ENCODE measurements around the gene RAB11FIP3. TPM values are rescaled to one million over a fixed set of nuclear protein-coding genes. Genes with fewer than 3 reads are reported as not detected.
"Not testable (repeated sequence)": the region's sequence is repeated elsewhere in the genome, so short reads cannot be mapped to it uniquely, and the experiment has no call there.

The RAB11FIP3 gene
- total RNA-seq, 1 donor from 2014 or later, result 5.2 TPM

GRCh38 chr16:422179-422578 is 3.3 kb upstream of the RAB11FIP3 start:
- not testable (repeated sequence) for H3K27ac ChIP-seq (ENCODE audit: low read depth, low read length); H3K27me3 ChIP-seq (ENCODE audit: control insufficient read depth in 3 of 3, insufficient read depth in 3 of 3, low read length in 3 of 3); H3K9ac ChIP-seq (ENCODE audit: low read depth in 1 of 3, low read length in 3 of 3); H3K36me3 ChIP-seq (ENCODE audit: control insufficient read depth in 3 of 3, insufficient read depth in 3 of 3, low read length in 3 of 3); H3K4me3 ChIP-seq (ENCODE audit: low read length in 3 of 3); H3K9me3 ChIP-seq (ENCODE audit: control insufficient read depth in 3 of 3, low read length in 3 of 3)
- H3K4me1 ChIP-seq (ENCODE audit: control insufficient read depth in 3 of 3, insufficient read depth in 3 of 3, low read length in 3 of 3), result peaks cover 17 to 26% (median 25%) of the 10 kb centered on the region in 3 donors

DNA sequence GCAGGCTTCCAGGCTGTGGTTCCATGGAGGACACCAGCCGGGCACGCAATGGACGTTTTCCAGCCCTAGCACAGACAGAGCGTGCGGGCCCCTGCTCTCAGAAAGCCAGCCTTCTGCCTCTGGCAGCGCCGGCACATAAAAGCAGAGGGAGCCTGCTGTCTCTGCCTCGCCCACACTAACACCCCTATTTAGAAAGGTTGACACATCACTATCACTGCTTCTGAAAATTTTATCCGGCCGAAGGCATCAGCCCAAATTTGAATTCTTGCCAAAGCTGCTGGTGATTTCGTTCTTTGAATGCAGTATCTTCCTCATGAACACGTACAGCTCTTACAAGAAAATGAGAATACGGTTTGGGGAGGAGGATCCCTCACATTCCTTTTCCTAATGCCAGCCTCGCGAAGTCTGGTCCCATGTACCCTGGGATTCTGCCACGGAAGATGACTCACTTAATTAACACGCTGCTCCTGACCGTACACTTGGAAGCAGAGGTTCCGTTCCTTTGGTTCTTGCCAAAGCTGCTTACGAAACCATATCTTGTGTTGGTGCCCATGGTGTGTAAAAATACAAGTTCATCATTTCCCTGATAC is 1.3 kb upstream of the RAB11FIP3 start:
- no peaks in the 10 kb centered on the region for H3K9me3 ChIP-seq (ENCODE audit: control insufficient read depth in 3 of 3, low read length in 3 of 3)
- H3K9ac ChIP-seq (ENCODE audit: low read depth in 1 of 3, low read length in 3 of 3), result peak overlapping the region; percentile 87 to 94 (median 93)
- H3K27me3 ChIP-seq (ENCODE audit: control insufficient read depth in 3 of 3, insufficient read depth in 3 of 3, low read length in 3 of 3), result no peaks in the 10 kb centered on the region
- peak overlapping the region; percentile 73 to 86 (median 83) for H3K4me3 ChIP-seq (ENCODE audit: low read length in 3 of 3)
- peaks cover 33 to 44% (median 35%) of the 10 kb centered on the region in 3 donors for H3K4me1 ChIP-seq (ENCODE audit: control insufficient read depth in 3 of 3, insufficient read depth in 3 of 3, low read length in 3 of 3)
- H3K27ac ChIP-seq (ENCODE audit: low read depth, low read length), result peak overlapping the region; percentile 97
- H3K36me3 ChIP-seq (ENCODE audit: control insufficient read depth in 3 of 3, insufficient read depth in 3 of 3, low read length in 3 of 3), result peaks cover 2 to 7% (median 5%) of the 10 kb centered on the region in 3 donors

GRCh38 chr16:424623-425081 is 797 bp upstream of the RAB11FIP3 start:
- H3K9ac ChIP-seq (ENCODE audit: low read depth in 1 of 3, low read length in 3 of 3), result peak overlapping the region; percentile 87 to 94 (median 93)
- peak overlapping the region; percentile 97 for H3K27ac ChIP-seq (ENCODE audit: low read depth, low read length)
- peaks cover 33 to 44% (median 36%) of the 10 kb centered on the region in 3 donors for H3K4me1 ChIP-seq (ENCODE audit: control insufficient read depth in 3 of 3, insufficient read depth in 3 of 3, low read length in 3 of 3)
- H3K27me3 ChIP-seq (ENCODE audit: control insufficient read depth in 3 of 3, insufficient read depth in 3 of 3, low read length in 3 of 3), result no peaks in the 10 kb centered on the region
- no peaks in the 10 kb centered on the region for H3K9me3 ChIP-seq (ENCODE audit: control insufficient read depth in 3 of 3, low read length in 3 of 3)
- H3K4me3 ChIP-seq (ENCODE audit: low read length in 3 of 3), result peak overlapping the region; percentile 73 to 86 (median 83)
- peaks cover 2 to 7% (median 5%) of the 10 kb centered on the region in 3 donors for H3K36me3 ChIP-seq (ENCODE audit: control insufficient read depth in 3 of 3, insufficient read depth in 3 of 3, low read length in 3 of 3)

GRCh38 chr16:425740-426114 is 278 bp downstream of the RAB11FIP3 start:
- H3K27ac ChIP-seq (ENCODE audit: low read depth, low read length), result peak overlapping the region; percentile 97
- H3K36me3 ChIP-seq (ENCODE audit: control insufficient read depth in 3 of 3, insufficient read depth in 3 of 3, low read length in 3 of 3), result peaks cover 3 to 7% (median 5%) of the 10 kb centered on the region in 3 donors
- no peaks in the 10 kb centered on the region for H3K9me3 ChIP-seq (ENCODE audit: control insufficient read depth in 3 of 3, low read length in 3 of 3)
- H3K27me3 ChIP-seq (ENCODE audit: control insufficient read depth in 3 of 3, insufficient read depth in 3 of 3, low read length in 3 of 3), result no peaks in the 10 kb centered on the region
- H3K4me3 ChIP-seq (ENCODE audit: low read length in 3 of 3), result peak overlapping the region in 2 of 3 donors; percentile 83 to 86
- peaks cover 36 to 44% (median 44%) of the 10 kb centered on the region in 3 donors for H3K4me1 ChIP-seq (ENCODE audit: control insufficient read depth in 3 of 3, insufficient read depth in 3 of 3, low read length in 3 of 3)
- H3K9ac ChIP-seq (ENCODE audit: low read depth in 1 of 3, low read length in 3 of 3), result peak overlapping the region in 1 of 3 donors; percentile 94

- no peaks in the 10 kb centered on the region for H3K27me3 ChIP-seq (ENCODE audit: control insufficient read depth in 3 of 3, insufficient read depth in 3 of 3, low read length in 3 of 3)
- H3K27ac ChIP-seq (ENCODE audit: low read depth, low read length), result peak overlapping the region; percentile 48
- H3K4me1 ChIP-seq (ENCODE audit: control insufficient read depth in 3 of 3, insufficient read depth in 3 of 3, low read length in 3 of 3), result peaks cover 36 to 48% (median 46%) of the 10 kb centered on the region in 3 donors
- H3K9me3 ChIP-seq (ENCODE audit: control insufficient read depth in 3 of 3, low read length in 3 of 3), result no peaks in the 10 kb centered on the region
- H3K9ac ChIP-seq (ENCODE audit: low read depth in 1 of 3, low read length in 3 of 3), result peak overlapping the region; percentile 75 to 87 (median 85)
- H3K4me3 ChIP-seq (ENCODE audit: low read length in 3 of 3), result peak overlapping the region; percentile 71 to 84 (median 80)
- peaks cover 3 to 8% (median 7%) of the 10 kb centered on the region in 3 donors for H3K36me3 ChIP-seq (ENCODE audit: control insufficient read depth in 3 of 3, insufficient read depth in 3 of 3, low read length in 3 of 3)
Observed at GRCh38 chr16:426115-426905, 861 bp downstream of the RAB11FIP3 start.

DNA sequence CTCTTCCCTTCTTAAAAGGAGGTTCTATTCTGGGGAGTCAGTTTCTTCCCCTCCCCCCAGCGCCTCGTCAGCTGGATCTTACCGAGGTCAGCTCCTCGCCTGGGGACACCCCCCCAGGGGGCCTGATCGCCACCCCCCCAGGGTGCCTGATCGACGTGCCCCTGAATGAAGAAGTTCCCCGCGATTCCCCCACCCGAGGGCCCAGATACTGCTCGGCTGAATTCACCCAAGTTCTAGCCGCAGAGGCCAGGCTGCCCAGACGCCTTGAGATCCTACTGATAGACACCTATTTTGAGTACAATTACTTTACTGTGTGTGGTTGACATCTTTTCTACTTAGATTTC is 1.4 kb downstream of the RAB11FIP3 start:
- peaks cover 3 to 8% (median 7%) of the 10 kb centered on the region in 3 donors for H3K36me3 ChIP-seq (ENCODE audit: control insufficient read depth in 3 of 3, insufficient read depth in 3 of 3, low read length in 3 of 3)
- peak overlapping the region; percentile 75 to 87 (median 85) for H3K9ac ChIP-seq (ENCODE audit: low read depth in 1 of 3, low read length in 3 of 3)
- H3K27me3 ChIP-seq (ENCODE audit: control insufficient read depth in 3 of 3, insufficient read depth in 3 of 3, low read length in 3 of 3), result no peaks in the 10 kb centered on the region
- H3K4me3 ChIP-seq (ENCODE audit: low read length in 3 of 3), result peak overlapping the region; percentile 71 to 84 (median 80)
- peaks cover 36 to 48% (median 46%) of the 10 kb centered on the region in 3 donors for H3K4me1 ChIP-seq (ENCODE audit: control insufficient read depth in 3 of 3, insufficient read depth in 3 of 3, low read length in 3 of 3)
- peak overlapping the region; percentile 48 for H3K27ac ChIP-seq (ENCODE audit: low read depth, low read length)
- H3K9me3 ChIP-seq (ENCODE audit: control insufficient read depth in 3 of 3, low read length in 3 of 3), result no peaks in the 10 kb centered on the region

- peak overlapping the region; percentile 48 for H3K27ac ChIP-seq (ENCODE audit: low read depth, low read length)
- H3K4me1 ChIP-seq (ENCODE audit: control insufficient read depth in 3 of 3, insufficient read depth in 3 of 3, low read length in 3 of 3), result peaks cover 36 to 48% (median 46%) of the 10 kb centered on the region in 3 donors
- H3K36me3 ChIP-seq (ENCODE audit: control insufficient read depth in 3 of 3, insufficient read depth in 3 of 3, low read length in 3 of 3), result peaks cover 3 to 8% (median 7%) of the 10 kb centered on the region in 3 donors
- H3K9me3 ChIP-seq (ENCODE audit: control insufficient read depth in 3 of 3, low read length in 3 of 3), result no peaks in the 10 kb centered on the region
- H3K4me3 ChIP-seq (ENCODE audit: low read length in 3 of 3), result peak overlapping the region; percentile 71 to 84 (median 80)
- peak overlapping the region; percentile 75 to 87 (median 85) for H3K9ac ChIP-seq (ENCODE audit: low read depth in 1 of 3, low read length in 3 of 3)
- H3K27me3 ChIP-seq (ENCODE audit: control insufficient read depth in 3 of 3, insufficient read depth in 3 of 3, low read length in 3 of 3), result no peaks in the 10 kb centered on the region
Observed at GRCh38 chr16:427250-427649, 1.8 kb downstream of the RAB11FIP3 start.

GRCh38 chr16:430904-431303 is 5.5 kb downstream of the RAB11FIP3 start:
- Histone ChIP-seq H3K36me3 (ENCODE audit: control insufficient read depth in 3 of 3, insufficient read depth in 3 of 3, low read length in 3 of 3) (peaks cover 3 to 8% (median 7%) of the 10 kb centered on the region in 3 donors), H3K27me3 (ENCODE audit: control insufficient read depth in 3 of 3, insufficient read depth in 3 of 3, low read length in 3 of 3) (no peaks in the 10 kb centered on the region), H3K9me3 (ENCODE audit: control insufficient read depth in 3 of 3, low read length in 3 of 3) (no peaks in the 10 kb centered on the region), H3K27ac (ENCODE audit: low read depth, low read length) (no peak overlapping the region), H3K9ac (ENCODE audit: low read depth in 1 of 3, low read length in 3 of 3) (no peak overlapping the region), H3K4me3 (ENCODE audit: low read length in 3 of 3) (no peak overlapping the region), H3K4me1 (ENCODE audit: control insufficient read depth in 3 of 3, insufficient read depth in 3 of 3, low read length in 3 of 3) (peaks cover 20 to 31% (median 25%) of the 10 kb centered on the region in 3 donors)

DNA sequence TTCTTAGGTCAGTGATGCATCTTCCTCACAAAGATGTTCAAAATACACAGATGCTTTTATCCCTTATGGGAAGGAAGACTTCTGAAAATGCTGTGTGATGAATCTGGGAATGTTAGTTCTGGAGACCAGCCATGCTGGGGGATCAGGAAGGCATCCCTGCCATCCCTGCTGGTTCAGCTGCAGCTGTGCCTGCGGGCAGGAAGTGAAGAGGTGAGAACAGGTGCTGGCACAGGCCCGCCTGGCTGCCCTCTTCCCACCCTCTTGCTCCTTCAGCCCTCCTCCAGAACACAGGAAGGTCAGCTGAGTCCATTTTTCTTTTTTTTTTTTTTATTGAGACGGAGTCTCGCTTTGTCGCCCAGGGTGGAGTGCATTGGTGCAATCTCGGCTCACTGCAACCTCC is 15.2 kb downstream of the RAB11FIP3 start:
- Histone ChIP-seq H3K36me3 (ENCODE audit: control insufficient read depth in 3 of 3, insufficient read depth in 3 of 3, low read length in 3 of 3) (no peaks in the 10 kb centered on the region), H3K4me1 (ENCODE audit: control insufficient read depth in 3 of 3, insufficient read depth in 3 of 3, low read length in 3 of 3) (peaks cover 19 to 25% (median 23%) of the 10 kb centered on the region in 3 donors), H3K9ac (ENCODE audit: low read depth in 1 of 3, low read length in 3 of 3) (peak overlapping the region in 2 of 3 donors; percentile 14 to 43), H3K4me3 (ENCODE audit: low read length in 3 of 3) (no peak overlapping the region), H3K27me3 (ENCODE audit: control insufficient read depth in 3 of 3, insufficient read depth in 3 of 3, low read length in 3 of 3) (no peaks in the 10 kb centered on the region), H3K27ac (ENCODE audit: low read depth, low read length) (no peak overlapping the region), H3K9me3 (ENCODE audit: control insufficient read depth in 3 of 3, low read length in 3 of 3) (no peaks in the 10 kb centered on the region)

DNA sequence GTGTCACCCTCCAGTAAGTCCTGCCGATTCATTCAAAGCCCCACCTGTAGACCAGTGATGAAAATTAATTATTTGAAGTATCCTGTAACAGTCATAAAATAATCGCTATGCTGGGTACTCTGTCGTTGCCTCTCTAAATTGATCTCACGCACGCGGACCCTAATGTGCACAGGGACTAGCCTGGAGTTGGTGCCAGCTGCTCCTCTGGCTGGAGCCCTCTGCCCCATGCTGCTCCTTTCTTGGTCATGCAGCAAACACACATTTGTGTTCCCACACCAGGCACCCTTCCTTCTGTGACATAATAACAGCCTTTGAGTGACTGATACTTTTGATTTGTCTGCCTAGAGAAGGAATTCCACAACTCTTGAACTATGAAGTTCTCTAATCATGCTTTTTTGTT is 16.0 kb downstream of the RAB11FIP3 start:
- peaks cover 19 to 32% (median 23%) of the 10 kb centered on the region in 3 donors for H3K4me1 ChIP-seq (ENCODE audit: control insufficient read depth in 3 of 3, insufficient read depth in 3 of 3, low read length in 3 of 3)
- H3K9me3 ChIP-seq (ENCODE audit: control insufficient read depth in 3 of 3, low read length in 3 of 3), result no peaks in the 10 kb centered on the region
- H3K27ac ChIP-seq (ENCODE audit: low read depth, low read length), result no peak overlapping the region
- H3K36me3 ChIP-seq (ENCODE audit: control insufficient read depth in 3 of 3, insufficient read depth in 3 of 3, low read length in 3 of 3), result no peaks in the 10 kb centered on the region
- no peak overlapping the region for H3K4me3 ChIP-seq (ENCODE audit: low read length in 3 of 3)
- H3K27me3 ChIP-seq (ENCODE audit: control insufficient read depth in 3 of 3, insufficient read depth in 3 of 3, low read length in 3 of 3), result no peaks in the 10 kb centered on the region
- H3K9ac ChIP-seq (ENCODE audit: low read depth in 1 of 3, low read length in 3 of 3), result no peak overlapping the region

Data from skeletal muscle tissue (tissue), 4 donors.